Subcutaneous adipose tissue (tissue), 4 donors: ENCODE data around the gene FUT9. TPM values are rescaled to one million over a fixed set of nuclear protein-coding genes. Genes with fewer than 3 reads are reported as not detected.

Source experiments
- CTCF ChIP-seq: fragments of 450-650 bp; IDR thresholded peaks from one replicate; pipeline ENCODE4 v1.5.1; 2016; ENCODE audit warnings: low read depth, mild to moderate bottlenecking, control low read depth, antibody characterized with exemption, moderate library complexity
- total RNA-seq, 4 donors: library from RNA; depleted of rRNA; stranded (reverse); fragments of >200 nt; gene quantifications; one replicate each; pipeline ENCODE4 v1.1.0, GENCODE V29; 2016

Gene FUT9
- total RNA-seq = not detected

GRCh38 chr6:96015518-96016333 lies at the start of gene FUT9:
Gene FUT9 (plus strand): TSS chr6:96015974. CDS start chr6:96203156, 187,182 bp downstream.
- TF ChIP-seq CTCF = no peak

GRCh38 chr6:95967594-95967993 lies 48.2 kb upstream of the FUT9 start:
- TF ChIP-seq CTCF = no peak

GRCh38 chr6:95973976-95974375 lies 41.8 kb upstream of the FUT9 start:
- TF ChIP-seq CTCF = no peak

- no peak for TF ChIP-seq CTCF
Measured at GRCh38 chr6:95978230-95978629, 37.5 kb upstream of the FUT9 start.

- no peak for TF ChIP-seq CTCF
Measured at GRCh38 chr6:95991906-95992305, 23.9 kb upstream of the FUT9 start.

- TF ChIP-seq CTCF = no peak
Measured at GRCh38 chr6:95994151-95994550, 21.6 kb upstream of the FUT9 start.

GRCh38 chr6:95998133-95998532 lies 17.6 kb upstream of the FUT9 start:
- TF ChIP-seq CTCF = no peak
